Suppressor macrophage treated with lipopolysaccharide for 1 hour (primary cell): ENCODE measurements around the gene JAG1.

Experiments used
- DNase-seq, 3 donors: peaks; one replicate each; pipeline ENCODE4 v3.0.0-alpha.2; 2020 to 2022

The JAG1 gene

DNA sequence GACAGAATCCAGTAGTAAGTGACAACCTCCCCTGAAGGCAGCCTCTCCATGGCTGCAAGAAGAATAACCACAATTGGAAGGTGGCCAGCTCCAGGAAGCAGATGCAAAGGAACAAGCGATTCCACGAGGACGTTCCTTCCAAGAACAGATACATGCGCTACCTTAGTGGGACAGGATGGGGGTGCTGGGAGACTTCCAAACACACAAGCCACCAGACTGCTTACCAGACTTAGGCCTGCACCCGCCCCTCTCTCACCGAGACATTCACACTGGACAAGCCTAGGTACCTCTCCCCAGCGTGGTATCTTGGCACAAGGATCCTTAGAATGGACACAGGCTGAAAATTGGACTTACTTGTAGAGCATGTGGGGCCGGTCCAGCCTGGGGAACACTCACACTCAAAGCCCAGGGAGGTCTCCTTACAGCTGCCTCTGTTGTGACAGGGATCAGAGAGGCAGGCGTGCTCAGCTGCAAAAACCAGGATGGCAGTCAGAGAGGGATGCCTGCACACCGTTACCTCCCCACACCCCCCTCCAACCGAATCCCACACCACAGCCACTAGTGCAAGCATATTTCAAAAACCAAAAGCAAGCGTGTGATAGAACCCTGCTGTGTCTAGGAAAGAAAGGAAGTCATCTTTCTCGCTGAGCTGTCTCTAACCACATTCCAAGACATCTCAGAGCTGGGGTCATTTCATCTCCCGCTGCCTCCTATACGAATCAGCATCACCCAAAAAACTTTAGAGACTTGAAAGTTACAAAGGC lies 22.4 kb downstream of the JAG1 start:
- no peak for DNase-seq

DNA sequence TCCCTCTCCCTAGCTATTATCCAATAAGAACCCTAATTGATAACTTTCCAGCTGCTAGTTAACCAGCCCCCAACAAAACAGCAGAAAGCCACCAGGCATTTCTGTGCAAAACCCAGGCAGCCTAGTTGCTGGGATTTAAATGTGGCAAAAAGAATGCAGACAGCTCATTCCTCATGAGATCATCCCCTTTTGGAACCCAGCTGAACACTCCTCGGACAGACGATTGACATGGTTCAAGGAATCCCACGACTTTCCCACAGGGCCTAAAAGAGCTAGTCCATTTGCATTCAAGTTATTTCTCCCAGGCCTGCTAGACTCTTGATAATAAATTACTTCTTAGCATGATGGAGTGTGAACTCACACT lies 24.0 kb downstream of the JAG1 start:
- DNase-seq: no peak

DNA sequence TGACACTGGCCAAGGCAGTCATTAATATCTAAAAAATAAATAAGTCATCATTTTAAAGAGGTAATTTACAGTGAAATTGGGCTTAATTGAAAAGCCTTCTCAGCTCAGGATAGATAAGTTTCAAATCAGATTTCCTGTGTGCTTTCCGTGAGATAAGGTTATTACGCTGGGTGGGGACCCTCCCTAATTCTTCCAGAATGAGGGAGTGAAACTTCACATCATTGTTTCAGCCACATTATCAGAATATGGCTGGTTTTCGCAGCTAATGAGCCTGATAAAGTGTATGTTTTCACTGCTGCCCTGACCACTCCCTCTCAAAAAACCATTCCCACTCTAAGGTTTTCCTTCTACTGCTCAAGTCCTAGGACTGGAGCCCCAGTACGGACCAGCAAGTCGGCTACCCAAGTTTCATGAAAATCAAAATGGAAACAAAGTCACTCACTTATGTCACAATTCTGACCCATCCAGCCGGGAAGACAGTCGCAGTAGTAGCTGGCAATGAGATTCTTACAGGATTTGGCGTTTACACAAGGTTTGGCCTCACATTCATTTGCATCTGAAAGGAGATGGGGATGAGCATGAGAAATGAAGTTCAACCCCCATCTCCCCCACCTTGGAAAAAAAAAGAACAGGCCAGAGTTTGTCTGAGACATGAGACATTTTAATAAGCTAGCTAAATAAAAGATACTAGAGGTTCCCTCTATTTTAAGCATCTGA lies 24.6 kb downstream of the JAG1 start:
- no peak for DNase-seq

DNA sequence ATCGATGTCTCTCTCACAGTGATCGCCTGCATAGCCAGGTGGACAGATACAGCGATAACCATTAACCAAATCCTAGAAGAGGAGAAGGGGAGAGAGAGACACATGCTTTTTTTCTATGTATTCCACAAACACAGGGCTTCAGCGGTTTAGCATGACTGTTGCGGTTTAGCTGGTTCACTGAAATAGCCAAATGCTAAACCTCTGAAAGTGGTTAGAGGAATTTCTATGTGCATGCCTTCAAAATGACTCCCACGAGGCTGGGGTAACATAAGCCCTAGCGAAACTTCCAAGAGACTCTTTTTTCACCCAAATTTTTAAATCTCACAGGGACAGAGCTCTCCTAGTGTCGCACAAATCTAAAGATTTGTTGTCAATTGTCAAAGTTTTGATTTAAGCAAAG lies 25.1 kb downstream of the JAG1 start:
- no peak for DNase-seq

DNA sequence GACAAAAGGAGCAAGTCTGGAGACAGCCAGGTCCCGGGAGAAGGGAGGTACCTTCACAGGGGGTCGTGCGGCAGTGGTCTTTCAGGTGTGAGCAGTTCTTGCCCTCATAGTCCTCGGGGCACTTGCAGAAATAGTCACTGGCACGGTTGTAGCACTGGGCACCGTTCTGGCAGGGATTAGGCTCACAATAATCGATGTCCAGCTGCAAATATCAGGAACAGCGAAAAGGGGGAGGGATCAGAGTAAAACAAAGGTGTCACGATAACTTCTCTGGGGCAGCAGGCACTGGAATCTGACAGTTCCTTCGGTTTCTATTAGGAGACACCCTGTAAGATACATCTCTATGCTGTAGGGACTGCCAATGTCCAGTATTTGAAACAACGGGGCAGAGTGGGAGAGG lies 25.9 kb downstream of the JAG1 start:
- no peak for DNase-seq

DNA sequence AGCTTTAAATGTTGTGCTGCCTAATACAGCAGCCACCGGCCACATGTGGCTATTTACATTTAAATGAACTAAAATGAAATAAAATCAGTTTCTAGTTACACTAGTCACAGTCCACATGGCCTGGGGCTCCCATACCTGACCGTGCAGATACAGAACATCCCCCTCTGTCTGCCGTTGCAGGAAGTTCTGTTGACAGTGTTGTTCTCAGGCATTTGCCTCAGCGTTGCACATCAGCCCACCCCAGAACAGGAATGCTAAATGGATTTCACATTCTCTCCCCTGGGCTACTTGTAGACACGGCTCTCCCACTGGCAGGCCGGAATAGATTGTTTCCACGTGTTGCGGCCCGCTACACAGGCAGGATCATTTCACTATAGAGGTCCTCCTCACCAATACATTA lies 26.3 kb downstream of the JAG1 start:
- no peak for DNase-seq

DNA sequence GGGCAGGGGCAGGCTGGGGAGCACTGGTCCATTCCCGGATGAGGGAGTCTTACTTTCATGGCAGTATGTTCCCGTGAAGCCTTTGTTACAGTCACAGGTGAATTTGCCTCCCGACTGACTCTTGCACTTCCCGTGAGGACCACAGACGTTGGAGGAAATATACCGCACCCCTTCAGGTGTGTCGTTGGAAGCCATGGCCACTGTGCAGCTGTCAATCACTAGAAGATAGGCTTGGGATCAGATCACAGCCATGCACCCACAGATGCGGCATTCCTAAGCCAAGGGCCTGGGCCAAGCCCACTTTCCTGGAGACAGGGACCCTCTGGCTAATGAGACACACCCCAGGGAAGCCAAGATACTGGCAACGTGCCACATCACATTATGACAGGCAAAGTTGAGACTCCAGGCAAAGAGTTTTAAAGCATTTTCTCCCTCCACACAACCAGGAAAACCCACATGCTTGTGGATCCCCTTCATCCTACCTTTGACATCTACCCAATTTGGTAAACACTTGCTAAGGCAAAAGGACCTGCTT lies 26.8 kb downstream of the JAG1 start:
- no peak for DNase-seq

DNA sequence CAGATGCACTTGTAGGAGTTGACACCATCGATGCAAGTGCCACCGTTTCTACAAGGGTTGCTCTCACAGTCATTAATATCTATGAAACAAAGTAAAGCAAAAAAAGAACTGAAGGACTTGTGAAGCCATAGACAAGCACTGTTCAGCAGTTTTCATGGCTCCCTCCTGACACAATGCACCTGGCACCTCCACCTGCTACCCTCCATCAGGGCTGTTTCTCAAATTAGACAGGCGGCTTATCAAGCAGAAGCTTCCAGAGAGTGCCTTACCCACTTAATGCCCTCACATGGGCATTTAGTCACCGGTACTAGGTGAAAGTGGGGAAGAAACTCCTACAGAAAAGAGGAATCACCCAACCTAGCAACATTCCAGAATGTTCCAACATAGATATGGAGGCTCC lies 27.8 kb downstream of the JAG1 start:
- no peak for DNase-seq

DNA sequence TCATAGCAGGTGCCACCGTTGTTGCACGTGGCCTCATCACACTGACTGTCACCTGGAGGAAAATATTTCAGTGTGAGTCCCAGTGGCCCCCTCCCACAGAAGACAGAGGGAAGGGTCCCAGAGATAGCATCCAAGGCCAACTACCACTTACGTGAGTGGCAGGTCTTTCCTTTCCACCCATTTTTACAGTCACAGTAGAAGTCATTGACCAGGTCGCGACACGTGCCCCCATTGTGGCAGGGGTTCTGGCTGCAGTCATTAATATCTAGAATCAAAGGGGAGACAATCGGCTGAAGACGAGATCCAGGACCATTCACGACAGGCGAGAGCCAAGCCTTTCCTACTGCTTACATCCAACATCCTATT lies 28.6 kb downstream of the JAG1 start:
- no peak for DNase-seq

DNA sequence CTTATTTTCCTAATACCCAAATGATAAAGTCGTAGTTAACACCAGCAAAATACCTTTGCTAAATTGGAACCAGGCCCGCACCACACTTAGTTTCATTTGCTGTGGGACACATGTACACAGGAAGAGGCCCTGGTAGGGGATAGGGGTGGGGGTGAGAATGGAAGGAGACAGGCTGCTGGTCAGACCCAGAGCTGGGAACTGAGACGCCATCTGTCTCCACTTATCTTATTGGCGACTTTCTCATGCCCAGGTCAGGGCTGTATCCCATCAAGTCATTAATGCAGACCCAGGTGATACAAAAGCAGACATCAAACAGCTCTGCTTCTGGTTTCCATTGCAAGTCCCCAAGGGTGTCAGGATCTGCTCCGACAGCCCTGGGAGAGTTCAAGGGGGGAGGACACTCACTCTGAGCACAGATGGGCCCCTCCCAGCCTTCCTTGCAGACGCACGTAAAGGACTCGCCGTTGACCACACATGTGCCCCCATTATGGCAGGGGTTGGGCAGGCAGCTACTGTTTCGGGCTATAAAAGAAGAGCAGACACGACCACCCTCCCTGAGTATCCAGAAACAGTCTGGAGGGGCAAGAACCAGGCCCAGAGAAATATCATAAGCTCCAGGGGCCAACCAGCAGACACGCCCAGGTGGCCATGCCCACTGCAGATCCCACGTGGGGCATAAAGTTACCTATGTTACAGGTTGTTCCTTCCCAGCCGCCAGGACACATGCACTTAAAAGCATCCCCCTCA lies 29.2 kb downstream of the JAG1 start:
- no peak for DNase-seq

DNA sequence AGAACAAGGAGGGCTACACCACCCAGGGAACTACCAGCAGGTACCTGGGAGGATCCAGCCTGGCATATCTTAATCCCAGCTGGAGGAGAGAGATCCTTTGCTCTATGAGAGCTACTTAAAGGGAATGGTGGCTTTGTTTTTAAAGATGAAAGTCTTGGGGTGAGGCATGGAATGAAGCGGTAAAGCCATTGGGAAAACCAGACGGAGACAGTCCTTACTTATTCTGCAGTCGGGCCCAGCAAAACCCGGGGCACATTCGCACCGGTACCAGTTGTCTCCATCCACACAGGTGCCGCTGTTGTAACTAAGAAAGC lies 30.3 kb downstream of the JAG1 start:
- DNase-seq: no peak

DNA sequence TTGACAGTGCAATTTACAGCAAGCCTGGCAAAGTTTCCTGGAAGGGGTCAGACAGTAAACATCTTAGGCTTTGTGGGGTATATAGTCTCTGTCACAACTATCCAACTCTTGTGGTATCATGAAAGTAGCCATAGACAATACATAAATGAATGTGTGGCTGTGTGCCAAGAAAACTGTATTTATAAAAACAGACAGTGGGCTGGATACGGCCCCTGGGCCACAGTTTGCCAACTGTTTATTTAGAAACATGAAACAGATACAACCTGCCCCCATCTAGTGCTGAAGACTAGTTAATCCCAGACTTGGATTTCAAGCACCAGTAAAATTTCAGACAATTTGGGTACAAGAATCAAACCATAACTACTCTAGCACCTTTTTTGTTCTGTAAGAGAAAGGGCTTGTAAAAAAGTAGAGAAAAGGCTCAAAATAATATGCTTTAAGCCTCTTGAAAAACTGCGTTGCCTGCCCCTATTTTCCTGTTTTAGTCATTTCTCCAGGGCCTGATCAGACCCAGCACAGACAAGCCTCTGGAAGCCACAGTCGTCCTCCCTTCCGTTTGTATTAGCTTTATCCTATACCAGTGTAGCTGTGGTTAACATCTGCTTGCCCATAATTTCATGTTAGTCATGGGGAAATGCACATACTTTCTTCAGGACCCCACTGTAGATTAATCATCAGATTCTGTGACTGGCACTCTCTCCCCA lies 30.8 kb downstream of the JAG1 start:
- no peak for DNase-seq

DNA sequence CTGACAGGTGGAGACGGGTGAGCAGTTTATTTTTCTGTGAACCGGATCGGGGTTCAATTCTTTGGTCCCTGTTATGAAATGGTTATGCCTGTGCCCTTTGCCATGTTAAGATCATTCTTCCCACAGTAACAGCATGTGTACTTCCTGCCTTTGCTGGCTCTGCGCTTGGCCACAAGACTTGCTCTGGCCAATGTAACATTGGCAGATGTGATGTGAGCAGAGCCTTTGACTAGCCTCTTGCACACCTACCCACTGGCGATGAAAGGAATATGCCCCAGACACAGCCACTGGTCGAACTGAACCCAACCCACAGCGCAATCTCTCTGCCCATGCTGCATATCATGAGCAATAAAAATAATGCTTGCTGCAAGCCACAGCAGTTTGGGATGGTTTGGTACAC lies 31.9 kb downstream of the JAG1 start:
- DNase-seq: no peak

DNA sequence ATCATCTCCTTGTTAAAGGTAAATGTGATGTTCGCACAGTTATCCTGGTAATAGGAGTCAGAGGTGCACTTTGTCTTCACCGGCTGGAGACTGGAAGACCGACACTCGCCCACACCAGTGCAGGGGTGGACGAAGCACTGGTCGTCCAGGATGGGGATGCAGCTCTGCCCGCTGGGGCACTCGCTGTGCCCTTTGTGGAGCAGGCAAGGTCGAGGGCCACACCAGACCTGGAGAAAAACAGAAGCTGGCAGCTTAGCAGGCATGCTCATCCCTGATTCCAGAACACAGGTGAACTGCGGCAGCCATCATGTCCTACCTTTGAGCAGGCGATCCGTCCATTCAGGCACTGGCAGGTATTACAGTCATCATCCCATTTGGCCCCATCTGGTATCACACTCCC lies 32.3 kb downstream of the JAG1 start:
- DNase-seq: no peak

DNA sequence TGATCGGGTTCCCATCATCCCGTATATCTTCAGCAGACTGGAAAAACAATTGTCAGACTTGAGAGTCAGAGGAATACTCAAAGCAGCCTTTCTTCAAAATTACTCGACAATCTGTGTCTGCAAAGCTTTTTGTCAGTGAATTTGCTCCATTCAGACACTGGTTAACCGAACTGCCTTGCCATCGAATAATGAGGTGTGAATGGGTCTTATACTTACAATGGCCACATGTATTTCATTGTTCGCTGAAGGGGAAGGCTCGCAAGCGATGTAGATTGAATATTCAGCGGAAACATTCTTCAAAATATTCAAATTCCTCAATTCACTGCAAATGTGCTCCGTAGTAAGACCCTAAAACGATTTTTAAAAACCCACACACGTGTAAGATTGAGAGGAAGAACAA lies 32.9 kb downstream of the JAG1 start:
- DNase-seq: no peak

DNA sequence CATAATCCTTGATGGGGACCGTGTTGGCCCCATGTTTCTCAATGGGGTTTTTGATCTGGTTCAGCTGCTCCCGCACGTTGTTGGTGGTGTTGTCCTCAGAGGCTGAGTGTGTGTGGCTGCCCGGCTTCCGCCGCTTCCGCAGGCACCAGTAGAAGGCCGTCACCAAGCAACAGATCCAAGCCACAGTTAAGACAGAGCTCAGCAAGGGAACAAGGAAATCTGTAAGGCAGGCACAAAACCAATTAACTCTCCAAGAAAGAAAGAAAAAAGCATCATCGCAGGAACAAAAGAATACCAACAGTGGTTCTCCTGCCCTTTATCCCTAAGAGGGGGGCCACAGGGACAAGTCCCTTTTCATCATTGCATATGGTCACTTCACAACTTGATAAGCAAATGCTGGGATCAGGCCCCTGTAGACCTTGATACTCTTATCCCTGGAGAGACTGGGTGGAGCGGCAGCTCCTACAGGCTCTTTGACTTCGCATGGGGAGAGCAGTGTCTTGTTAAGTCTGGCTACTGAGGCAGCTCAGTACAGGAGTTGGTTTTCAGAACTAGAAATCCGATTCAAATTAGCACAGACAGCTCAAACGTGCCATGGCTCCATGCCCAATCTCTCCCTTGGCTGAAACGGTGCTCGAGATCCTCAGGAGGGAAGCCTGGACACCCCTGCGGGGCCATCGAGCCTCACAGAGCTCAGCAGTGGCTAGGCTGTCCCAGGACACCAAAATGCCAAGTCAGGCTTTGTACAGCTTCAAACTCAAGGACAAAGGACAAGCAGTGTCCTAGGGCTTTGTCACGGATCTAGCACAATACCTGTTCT lies 33.9 kb downstream of the JAG1 start:
- DNase-seq: no peak

DNA sequence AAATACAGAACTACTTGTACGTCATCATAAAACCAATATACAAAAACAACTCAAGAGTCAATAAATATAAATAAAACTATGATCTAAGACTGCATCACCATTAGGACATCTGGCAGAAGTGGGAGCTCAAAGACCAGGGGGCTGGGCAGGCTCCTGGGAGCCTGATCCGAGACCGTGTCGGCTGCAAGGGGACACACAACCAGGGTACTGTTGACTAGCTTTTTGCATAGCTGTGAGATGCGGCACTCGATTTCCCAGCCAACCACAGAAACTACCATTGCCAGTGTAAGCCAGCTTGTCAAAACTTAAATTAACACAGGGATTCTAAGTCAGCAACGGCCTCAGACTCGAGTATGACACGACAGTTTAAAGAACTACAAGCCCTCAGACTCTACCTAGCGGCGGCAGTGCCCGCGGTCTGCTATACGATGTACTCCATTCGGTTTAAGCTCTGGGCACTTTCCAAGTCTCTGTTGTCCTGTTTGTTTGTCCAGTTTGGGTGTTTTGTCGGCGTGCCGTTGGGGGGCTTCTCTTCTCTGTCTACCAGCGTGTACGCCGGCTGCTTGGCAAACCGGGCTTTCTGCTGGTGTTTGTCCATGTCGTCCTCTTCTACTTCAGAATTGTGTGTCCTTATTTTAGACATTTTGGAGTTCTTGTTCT lies 34.6 kb downstream of the JAG1 start:
- peak in 1 of 3 donors; percentile 8 for DNase-seq

DNA sequence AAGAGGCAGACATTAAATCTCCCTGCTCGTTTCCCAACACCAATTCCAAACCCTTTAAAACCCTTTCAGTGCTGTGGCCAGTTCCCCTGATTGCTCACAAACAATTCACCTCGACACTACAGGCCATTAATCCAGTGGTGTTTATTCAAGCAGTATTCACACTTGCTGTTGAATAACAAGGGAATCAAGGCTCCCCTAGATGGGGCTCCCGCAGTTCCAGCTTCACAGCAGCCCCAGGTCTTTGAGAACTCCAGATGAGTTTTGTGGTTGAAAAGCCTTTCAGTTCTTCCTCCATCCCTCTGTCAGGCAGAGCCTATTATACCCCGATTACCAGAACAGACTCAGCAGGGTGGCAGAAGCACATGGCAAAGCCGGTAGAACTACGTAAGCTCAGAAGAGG lies 36.2 kb downstream of the JAG1 start:
- peak in 1 of 3 donors; percentile 1 for DNase-seq

DNA sequence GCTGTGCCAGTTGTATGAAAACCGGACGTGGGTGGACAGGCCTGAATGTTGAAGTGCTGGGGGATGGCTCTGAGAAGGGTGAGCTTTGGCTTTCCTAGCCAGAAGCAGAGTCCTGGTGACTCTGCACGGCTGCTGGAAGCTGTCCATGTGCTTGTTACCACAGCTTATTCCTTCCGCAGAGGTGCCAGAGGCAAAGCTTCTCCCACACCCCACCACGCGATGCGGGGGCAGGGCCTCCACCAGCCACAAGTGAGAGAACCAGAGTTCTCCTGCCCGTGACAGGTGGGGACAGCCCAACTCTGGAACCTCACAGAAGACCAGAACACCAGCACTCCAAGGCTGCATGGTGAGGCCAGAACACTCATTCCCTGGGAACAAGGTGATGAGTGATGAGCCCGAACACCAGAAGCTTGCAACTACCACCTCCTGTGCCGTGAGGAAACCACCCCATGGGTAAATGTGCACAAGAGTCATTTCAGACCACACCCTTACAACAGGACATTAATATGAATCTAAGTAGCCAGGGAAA lies 36.7 kb downstream of the JAG1 start:
- peak in 1 of 3 donors; percentile 10 for DNase-seq

DNA sequence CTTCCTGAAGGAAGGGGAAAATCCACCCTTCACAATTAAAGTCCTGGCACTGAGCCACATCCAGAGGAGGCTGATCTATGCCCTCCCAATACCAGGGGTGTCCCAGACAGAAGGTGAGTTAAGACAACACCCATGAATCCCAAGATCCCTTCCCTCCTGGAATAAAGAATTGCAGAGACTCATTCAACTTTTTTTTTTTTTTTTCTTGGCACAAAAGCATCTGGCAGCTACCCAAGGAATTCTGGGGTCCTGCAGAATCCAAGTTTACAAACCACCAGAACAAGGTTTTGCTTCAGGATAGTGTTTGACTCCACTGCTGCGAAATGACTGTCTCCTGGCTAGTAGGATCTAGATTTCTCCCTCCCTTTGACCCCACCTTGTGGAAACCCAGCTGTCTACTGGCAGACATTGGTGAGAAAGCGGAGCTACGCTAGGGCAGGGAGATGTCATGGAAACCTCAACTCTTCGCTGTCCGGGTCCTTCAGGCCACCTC lies 37.4 kb downstream of the JAG1 start:
- peak in 1 of 3 donors; percentile 8 for DNase-seq

DNA sequence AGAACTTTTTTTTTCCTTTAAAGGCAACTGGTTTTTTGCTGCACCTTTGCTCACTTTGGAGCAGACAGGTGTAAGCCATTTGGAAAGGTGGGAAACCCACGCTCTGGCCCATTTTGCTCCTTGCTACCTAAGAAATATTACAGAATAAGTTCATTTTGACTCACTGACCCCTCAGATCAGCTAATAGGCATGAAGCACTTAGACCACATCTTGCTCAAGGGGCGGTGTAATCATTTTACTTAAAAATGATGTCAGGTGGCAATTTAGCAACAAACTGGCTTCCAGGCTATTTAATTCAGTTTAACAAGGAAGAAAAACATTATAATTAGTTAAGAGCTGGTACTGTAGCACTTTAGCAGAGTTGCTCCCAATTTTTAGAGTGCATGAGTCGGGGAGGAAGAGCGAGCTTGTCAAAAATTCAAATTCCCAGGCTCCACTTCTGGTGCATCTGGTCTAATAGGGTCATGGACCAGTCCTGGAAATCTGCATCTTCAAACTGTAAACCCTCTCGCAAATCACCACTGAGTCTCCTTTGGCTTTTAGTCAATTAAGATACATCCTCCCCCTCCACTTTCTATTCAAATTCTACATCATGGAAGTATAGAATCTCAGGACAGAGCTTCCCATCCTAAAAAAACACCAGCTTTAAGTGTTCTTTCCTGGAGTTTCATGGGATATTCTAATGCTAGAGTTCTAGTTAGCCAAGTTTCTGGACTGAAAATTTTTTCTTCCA lies 38.2 kb downstream of the JAG1 start:
- DNase-seq: peak in 2 of 3 donors; percentile 6 to 23
